Measurements from ENCODE around the gene IFNA17. TPM values are rescaled to one million over a fixed set of nuclear protein-coding genes. Genes with fewer than 3 reads are reported as not detected.
"Not testable (repeated sequence)": the region's sequence is repeated elsewhere in the genome, so short reads cannot be mapped to it uniquely, and the experiment has no call there.

The IFNA17 gene
- total RNA-seq, 2 donors from 2014 or later = not detected

DNA sequence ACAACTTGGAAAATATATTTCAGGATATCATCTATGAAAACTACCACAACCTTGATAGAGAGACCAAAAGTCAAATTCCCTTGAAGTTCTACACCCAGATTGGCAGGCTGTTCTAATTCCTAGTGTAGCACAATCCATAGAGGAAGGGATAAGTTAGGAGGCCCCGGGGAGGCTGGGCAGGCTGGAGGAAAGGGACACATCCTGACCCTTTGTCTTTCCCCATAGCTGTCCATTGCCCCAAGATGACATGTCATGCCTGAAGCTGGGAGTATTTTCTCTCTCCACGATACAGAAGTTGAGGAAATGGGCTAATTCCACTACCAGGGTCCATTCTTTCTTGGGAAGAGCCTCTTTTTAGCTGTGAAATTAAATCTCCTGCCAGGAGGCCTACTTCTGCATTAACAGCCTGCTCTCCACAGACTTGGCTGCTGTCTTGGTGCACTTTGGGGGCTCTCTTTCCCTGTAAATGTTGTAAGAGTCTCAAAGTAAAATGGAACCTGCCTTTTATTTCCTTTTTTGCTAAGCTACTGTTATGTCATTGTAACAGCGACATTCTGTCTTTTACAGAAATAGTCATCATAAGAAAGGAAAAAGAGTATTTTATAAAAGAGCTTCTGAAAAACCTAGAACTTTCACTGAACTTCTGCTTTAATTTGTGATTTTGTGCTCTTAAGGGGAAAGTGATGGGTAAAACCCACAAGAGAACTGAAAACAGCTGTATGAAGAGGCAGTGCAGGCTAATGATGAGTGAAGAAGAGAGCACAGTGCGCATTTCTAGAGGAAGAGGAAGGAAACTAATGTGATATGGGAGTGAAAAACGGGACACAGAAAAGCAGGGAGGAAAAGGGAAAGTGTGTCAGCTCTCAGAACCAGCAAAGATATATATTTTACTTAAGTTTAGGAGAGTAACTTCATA, 14.4 kb downstream of the IFNA17 start:
- DNase-seq; ATAC-seq; intact Hi-C loops (cut with DNase I, micrococcal nuclease): not testable (repeated sequence)

GRCh38 chr9:21212160-21212559, 15.9 kb downstream of the IFNA17 start:
- ATAC-seq; intact Hi-C loops (cut with DNase I, micrococcal nuclease); DNase-seq: not testable (repeated sequence)

DNA sequence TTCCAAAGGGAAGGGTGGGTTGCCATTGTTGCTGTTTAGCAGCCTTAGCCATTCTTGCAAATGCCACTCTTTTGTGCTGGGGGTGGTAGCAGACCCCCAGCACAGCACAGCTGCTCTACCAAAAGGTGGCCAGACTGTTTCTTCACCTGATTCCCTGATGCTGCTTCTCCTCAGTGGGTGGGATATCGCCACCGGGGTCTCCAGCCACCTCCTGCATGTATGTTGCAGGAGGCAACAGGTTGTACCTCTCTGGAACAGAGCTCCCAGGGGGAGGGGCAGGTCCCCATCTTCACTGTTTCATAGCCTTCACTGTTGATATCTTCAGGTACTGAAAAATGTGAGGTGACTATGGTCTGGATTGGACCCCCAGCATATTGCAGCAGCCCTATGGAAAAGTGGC, 17.2 kb downstream of the IFNA17 start:
- intact Hi-C loops (cut with DNase I, micrococcal nuclease); DNase-seq; ATAC-seq: not testable (repeated sequence)

GRCh38 chr9:21210311-21210710, 17.7 kb downstream of the IFNA17 start:
- intact Hi-C loops (cut with DNase I, micrococcal nuclease) = no loop called here
- DNase-seq = no peak
- no peak for ATAC-seq

DNA sequence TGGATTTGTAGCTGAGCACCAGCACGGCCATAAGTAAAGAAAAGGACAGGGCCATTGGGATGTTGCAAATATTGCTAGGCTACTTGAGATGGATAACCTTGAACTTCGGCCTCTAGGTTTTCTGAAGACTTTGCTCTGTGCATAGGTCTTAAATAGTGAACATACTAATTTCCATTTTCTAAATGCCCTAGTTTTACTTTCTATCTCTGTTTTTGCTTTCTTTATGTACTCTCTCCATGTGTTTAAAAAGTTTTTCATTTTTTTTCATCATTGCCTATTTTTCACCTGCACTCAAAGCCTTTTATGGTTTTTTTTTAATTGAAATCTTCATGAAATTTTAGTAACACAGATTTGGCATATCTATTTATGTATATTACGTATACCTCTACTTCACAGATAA, 21.0 kb downstream of the IFNA17 start, which contains the start of gene IFNA10:
Gene IFNA10, minus strand, starts transcription at position 101 of the 400 bp plus-strand sequence. Its CDS starts 46 bp downstream, at position 55.
- ATAC-seq; DNase-seq; intact Hi-C loops (cut with DNase I, micrococcal nuclease): not testable (repeated sequence)

DNA sequence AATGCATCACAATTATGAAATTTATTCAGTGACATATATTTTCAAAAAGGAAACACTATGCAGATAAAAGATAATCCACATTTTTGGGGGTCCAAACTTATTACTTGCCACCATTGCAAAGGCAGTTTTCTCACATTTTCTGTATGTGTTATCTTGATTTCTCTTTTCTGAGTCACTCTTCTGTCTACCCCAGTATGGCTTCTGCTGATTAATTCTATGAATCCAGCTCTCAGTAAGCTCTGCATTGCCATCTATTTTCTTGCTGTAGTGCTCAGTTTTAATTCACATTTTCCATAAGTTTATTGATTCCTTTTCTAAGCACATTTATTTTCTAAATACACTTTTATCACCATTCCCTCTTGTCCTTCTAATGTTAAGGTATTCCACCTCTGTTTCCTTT, 22.8 kb downstream of the IFNA17 start:
- no peak for DNase-seq
- intact Hi-C loops (cut with DNase I, micrococcal nuclease) = no loop called here
- no peak for ATAC-seq

- ATAC-seq; intact Hi-C loops (cut with DNase I, micrococcal nuclease); DNase-seq: not testable (repeated sequence)
Observed at GRCh38 chr9:21202105-21202504, 25.9 kb downstream of the IFNA17 start, which contains the start of gene IFNA7. Gene IFNA7 (minus strand): TSS chr9:21202205. CDS start chr9:21202165, 40 bp downstream.

DNA sequence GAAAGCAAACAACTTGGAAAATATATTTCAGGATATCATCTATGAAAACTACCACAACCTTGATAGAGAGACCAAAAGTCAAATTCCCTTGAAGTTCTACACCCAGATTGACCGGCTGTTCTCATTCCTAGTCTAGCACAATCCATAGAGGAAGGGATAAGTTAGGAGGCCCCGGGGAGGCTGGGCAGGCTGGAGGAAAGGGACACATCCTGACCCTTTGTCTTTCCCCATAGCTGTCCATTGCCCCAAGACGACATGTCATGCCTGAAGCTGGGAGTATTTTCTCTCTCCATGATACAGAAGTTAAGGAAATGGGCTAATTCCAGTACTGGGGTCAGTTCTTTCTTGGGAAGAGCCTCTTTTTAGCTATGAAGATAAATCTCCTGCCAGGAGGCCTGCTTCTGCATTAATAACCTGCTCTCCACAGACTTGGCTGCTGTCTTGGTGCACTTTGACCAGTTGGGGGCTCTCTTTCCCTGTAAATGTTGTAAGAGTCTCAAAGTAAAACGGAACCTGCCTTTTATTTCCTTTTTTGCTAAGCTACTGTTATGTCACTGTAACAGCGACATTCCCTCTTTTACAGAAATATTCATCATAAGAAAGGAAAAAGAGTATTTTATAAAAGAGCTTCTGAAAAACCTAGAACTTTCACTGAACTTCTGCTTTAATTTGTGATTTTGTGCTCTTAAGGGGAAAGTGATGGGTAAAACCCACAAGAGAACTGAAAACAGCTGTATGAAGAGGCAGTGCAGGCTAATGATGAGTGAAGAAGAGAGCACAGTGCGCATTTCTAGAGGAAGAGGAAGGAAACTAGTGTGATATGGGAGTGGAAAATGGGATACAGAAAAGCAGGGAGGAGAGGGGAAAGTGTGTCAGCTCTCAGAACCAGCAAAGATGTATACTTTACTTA, 32.9 kb downstream of the IFNA17 start:
- intact Hi-C loops (cut with DNase I, micrococcal nuclease); DNase-seq: not testable (repeated sequence)
- ATAC-seq = peak; percentile 43

GRCh38 chr9:21187487-21187886, 40.5 kb downstream of the IFNA17 start, which contains the start of gene IFNA4:
Gene IFNA4 (minus strand): TSS chr9:21187587. CDS start chr9:21187531, 56 bp downstream.
- ATAC-seq; intact Hi-C loops (cut with DNase I, micrococcal nuclease): not testable (repeated sequence)

GRCh38 chr9:21182810-21183736, 44.9 kb downstream of the IFNA17 start:
- intact Hi-C loops (cut with DNase I, micrococcal nuclease); DNase-seq; ATAC-seq: not testable (repeated sequence)

More at GRCh38 chr9:21187487-21187886, 40.5 kb downstream of the IFNA17 start, which contains the start of gene IFNA4:
- DNase-seq = not testable (repeated sequence)

Other genes starting within 250 kb of the IFNA17 start
- 1 to 10 TPM in 1 of 2 donors, under 1 TPM in 1; 0.52 to 2.3 TPM for gene HACD4, start 196.6 kb downstream of the IFNA17 start, total RNA-seq
- gene IFNB1, start 150.3 kb downstream of the IFNA17 start, total RNA-seq = not detected
- gene IFNW1, start 86.4 kb downstream of the IFNA17 start, total RNA-seq = not detected
- not detected for gene IFNA21, start 61.6 kb downstream of the IFNA17 start, total RNA-seq
- gene IFNA4, start 40.6 kb downstream of the IFNA17 start, total RNA-seq = not detected
- gene IFNA7, start 26.0 kb downstream of the IFNA17 start, total RNA-seq = not detected
- not detected for gene IFNA10, start 21.1 kb downstream of the IFNA17 start, total RNA-seq
- gene IFNA16, start 10.9 kb downstream of the IFNA17 start, total RNA-seq = not detected
- not detected for gene IFNA14, start 11.8 kb upstream of the IFNA17 start, total RNA-seq
- not detected for gene IFNA5, start 77.1 kb upstream of the IFNA17 start, total RNA-seq
- 10 to 100 TPM; 19.0 to 23.7 TPM for gene KLHL9, start 107.2 kb upstream of the IFNA17 start, total RNA-seq
- gene IFNA6, start 122.7 kb upstream of the IFNA17 start, total RNA-seq = not detected
- gene IFNA13, start 139.8 kb upstream of the IFNA17 start, total RNA-seq = not detected
- not detected for gene IFNA2, start 157.2 kb upstream of the IFNA17 start, total RNA-seq
- not detected for gene IFNA8, start 180.9 kb upstream of the IFNA17 start, total RNA-seq
- gene IFNA1, start 212.2 kb upstream of the IFNA17 start, total RNA-seq = not detected

Data from left colon (tissue), 2 donors.